Measurements from ENCODE around the gene PTGES. TPM values are rescaled to one million over a fixed set of nuclear protein-coding genes. Genes with fewer than 3 reads are reported as not detected.

PTGES gene
- total RNA-seq, 1 experiment from 2014 or later, result 17.2 TPM

DNA sequence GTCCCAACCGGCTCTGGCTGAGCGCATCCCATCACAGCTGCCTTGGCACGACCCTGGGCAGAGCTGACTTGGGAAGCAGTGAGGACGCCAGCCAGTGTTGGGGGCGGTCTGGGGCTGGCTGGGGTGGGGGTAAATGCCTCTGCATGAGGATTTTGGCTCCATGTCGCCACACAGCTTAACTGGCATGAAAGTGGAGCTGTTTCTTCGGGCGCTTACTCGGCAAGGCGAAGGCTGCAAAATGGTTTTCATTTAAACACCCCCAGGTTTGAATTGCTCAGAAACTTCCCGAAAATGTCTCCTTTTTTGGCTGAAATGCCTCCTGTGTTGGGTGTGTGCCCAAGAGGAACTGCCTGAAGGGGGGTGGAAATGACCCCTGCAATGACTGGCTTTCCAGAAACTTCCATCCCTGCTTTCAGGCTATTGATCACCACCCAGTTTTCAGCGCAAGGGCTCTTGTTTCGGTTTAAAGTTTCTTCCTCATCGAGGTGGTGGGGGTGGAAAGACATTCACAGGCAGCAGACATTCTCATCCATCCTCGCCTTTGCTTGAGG, 38.3 kb downstream of the PTGES start:
- no peak overlapping the region for H3K27ac ChIP-seq (ENCODE audit: low read depth, low read length)
- H3K27me3 ChIP-seq (ENCODE audit: insufficient read depth, low read length), result no peaks in the 10 kb centered on the region
- no peaks in the 10 kb centered on the region for H4K20me1 ChIP-seq (ENCODE audit: insufficient read depth)
- ATAC-seq (no peak), DNase-seq (ENCODE audit: low read depth, low spot score) (no peak)
- H3K4me1 ChIP-seq (ENCODE audit: control insufficient read depth in 1 of 2, insufficient read depth in 2 of 2, low read length in 2 of 2), result no peaks in the 10 kb centered on the region
- no peak overlapping the region for H3K9ac ChIP-seq (ENCODE audit: low read length)
- no peaks in the 10 kb centered on the region for H3K9me3 ChIP-seq (ENCODE audit: control insufficient read depth in 1 of 2, insufficient read depth in 1 of 2, low read depth in 1 of 2, low read length in 2 of 2)
- ChIA-PET POLR2A (no interaction called here), CTCF (interaction anchor here (1.5 kb wide), 1 partner anchor 23 kb away, joined by 4 read pairs; no protein-coding TSS in a partner anchor), RAD21 (ENCODE audit: low non-redundant PET in 1 of 2, low total read pairs in 2 of 2, uncharacterized antibody in 2 of 2, unreplicated experiment in 2 of 2) (no interaction called here)
- H3K4me3 ChIP-seq (replicated peaks in 1 of 2; ENCODE audit: low read depth in 1 of 2, low read length in 2 of 2), result no peak overlapping the region
- H3K79me2 ChIP-seq (ENCODE audit: insufficient read depth, low read length), result no peaks in the 10 kb centered on the region
- no peaks in the 10 kb centered on the region for H3K9me2 ChIP-seq (ENCODE audit: insufficient read depth)
- no peak for TF ChIP-seq FOSL1 (IDR thresholded peaks at IDR 0.05; ENCODE audit: low read depth)
- no peak for TF ChIP-seq RAD21 (IDR thresholded peaks at IDR 0.05; ENCODE audit: low read depth)
- TF ChIP-seq EGR1 (IDR thresholded peaks at IDR 0.05; ENCODE audit: low read depth), result no peak
- TF ChIP-seq ZFX (IDR thresholded peaks at IDR 0.05), result no peak
- TF ChIP-seq CBX3 (IDR thresholded peaks at IDR 0.05; ENCODE audit: low read depth), result no peak
- TF ChIP-seq TCF7L2 (IDR thresholded peaks at IDR 0.05; ENCODE audit: borderline replicate concordance, extremely low read depth, insufficient read depth, insufficient read length), result no peak
- TF ChIP-seq POLR2AphosphoS5 (IDR thresholded peaks at IDR 0.05; ENCODE audit: low read depth, low read length), result no peak
- TF ChIP-seq CEBPB (IDR thresholded peaks at IDR 0.05; ENCODE audit: low read depth), result no peak
- no peak for TF ChIP-seq SIN3A (IDR thresholded peaks at IDR 0.05; ENCODE audit: low read depth)
- no peak for TF ChIP-seq SRF (IDR thresholded peaks at IDR 0.05; ENCODE audit: low read depth)
- no peak for TF ChIP-seq ZNF274 (IDR thresholded peaks at IDR 0.05; ENCODE audit: low read depth, low read length)
- TF ChIP-seq, protein P1, sequence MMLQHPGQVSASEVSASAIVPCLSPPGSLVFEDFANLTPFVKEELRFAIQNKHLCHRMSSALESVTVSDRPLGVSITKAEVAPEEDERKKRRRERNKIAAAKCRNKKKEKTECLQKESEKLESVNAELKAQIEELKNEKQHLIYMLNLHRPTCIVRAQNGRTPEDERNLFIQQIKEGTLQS (IDR thresholded peaks at IDR 0.05), result no peak
- no peak for TF ChIP-seq POLR2A (IDR thresholded peaks at IDR 0.05; ENCODE audit: borderline replicate concordance, extremely low read depth, insufficient read depth, insufficient read length)
- TF ChIP-seq SP1 (IDR thresholded peaks at IDR 0.05; ENCODE audit: low read depth), result no peak
- TF ChIP-seq, protein P2, sequence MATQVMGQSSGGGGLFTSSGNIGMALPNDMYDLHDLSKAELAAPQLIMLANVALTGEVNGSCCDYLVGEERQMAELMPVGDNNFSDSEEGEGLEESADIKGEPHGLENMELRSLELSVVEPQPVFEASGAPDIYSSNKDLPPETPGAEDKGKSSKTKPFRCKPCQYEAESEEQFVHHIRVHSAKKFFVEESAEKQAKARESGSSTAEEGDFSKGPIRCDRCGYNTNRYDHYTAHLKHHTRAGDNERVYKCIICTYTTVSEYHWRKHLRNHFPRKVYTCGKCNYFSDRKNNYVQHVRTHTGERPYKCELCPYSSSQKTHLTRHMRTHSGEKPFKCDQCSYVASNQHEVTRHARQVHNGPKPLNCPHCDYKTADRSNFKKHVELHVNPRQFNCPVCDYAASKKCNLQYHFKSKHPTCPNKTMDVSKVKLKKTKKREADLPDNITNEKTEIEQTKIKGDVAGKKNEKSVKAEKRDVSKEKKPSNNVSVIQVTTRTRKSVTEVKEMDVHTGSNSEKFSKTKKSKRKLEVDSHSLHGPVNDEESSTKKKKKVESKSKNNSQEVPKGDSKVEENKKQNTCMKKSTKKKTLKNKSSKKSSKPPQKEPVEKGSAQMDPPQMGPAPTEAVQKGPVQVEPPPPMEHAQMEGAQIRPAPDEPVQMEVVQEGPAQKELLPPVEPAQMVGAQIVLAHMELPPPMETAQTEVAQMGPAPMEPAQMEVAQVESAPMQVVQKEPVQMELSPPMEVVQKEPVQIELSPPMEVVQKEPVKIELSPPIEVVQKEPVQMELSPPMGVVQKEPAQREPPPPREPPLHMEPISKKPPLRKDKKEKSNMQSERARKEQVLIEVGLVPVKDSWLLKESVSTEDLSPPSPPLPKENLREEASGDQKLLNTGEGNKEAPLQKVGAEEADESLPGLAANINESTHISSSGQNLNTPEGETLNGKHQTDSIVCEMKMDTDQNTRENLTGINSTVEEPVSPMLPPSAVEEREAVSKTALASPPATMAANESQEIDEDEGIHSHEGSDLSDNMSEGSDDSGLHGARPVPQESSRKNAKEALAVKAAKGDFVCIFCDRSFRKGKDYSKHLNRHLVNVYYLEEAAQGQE (IDR thresholded peaks at IDR 0.05; ENCODE audit: low read depth), result no peak
- TF ChIP-seq, protein P3, sequence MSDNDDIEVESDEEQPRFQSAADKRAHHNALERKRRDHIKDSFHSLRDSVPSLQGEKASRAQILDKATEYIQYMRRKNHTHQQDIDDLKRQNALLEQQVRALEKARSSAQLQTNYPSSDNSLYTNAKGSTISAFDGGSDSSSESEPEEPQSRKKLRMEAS (IDR thresholded peaks at IDR 0.05), result no peak
- no peak for TF ChIP-seq EZH2 (IDR thresholded peaks at IDR 0.05)
- TF ChIP-seq, protein P4, sequence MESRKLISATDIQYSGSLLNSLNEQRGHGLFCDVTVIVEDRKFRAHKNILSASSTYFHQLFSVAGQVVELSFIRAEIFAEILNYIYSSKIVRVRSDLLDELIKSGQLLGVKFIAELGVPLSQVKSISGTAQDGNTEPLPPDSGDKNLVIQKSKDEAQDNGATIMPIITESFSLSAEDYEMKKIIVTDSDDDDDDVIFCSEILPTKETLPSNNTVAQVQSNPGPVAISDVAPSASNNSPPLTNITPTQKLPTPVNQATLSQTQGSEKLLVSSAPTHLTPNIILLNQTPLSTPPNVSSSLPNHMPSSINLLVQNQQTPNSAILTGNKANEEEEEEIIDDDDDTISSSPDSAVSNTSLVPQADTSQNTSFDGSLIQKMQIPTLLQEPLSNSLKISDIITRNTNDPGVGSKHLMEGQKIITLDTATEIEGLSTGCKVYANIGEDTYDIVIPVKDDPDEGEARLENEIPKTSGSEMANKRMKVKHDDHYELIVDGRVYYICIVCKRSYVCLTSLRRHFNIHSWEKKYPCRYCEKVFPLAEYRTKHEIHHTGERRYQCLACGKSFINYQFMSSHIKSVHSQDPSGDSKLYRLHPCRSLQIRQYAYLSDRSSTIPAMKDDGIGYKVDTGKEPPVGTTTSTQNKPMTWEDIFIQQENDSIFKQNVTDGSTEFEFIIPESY (IDR thresholded peaks at IDR 0.05; ENCODE audit: extremely low read depth, insufficient replicate concordance, low read length), result no peak
- no peak for TF ChIP-seq YY1 (IDR thresholded peaks at IDR 0.05; ENCODE audit: extremely low read depth, insufficient replicate concordance, low read depth, low read length)
- no peak for TF ChIP-seq CTCF (IDR thresholded peaks at IDR 0.05 in 2 of 3, conservative IDR thresholded peaks at IDR 0.05 in 1 of 3; ENCODE audit: borderline replicate concordance in 1 of 3, insufficient read depth in 1 of 3, low read depth in 2 of 3, low read length in 2 of 3)
- BruUV-seq (replicated peaks), result no TSS peak
- intact Hi-C loops (cut with micrococcal nuclease), result no loop called here
- no peak overlapping the region for H2AFZ ChIP-seq (ENCODE audit: low read depth, low read length, poor library complexity, severe bottlenecking)
- H3K36me3 ChIP-seq (ENCODE audit: control insufficient read depth in 1 of 2, insufficient read depth in 2 of 2, low read length in 2 of 2), result no peaks in the 10 kb centered on the region
- H3K4me2 ChIP-seq (ENCODE audit: low read length), result no peak overlapping the region

All from HCT116 (cell line).